Uterus (tissue), 2 donors: ENCODE measurements around the gene KRT73.

Experiments used
- POLR2A ChIP-seq, 2 donors: fragments of 450-650 bp; IDR thresholded peaks; one replicate each; pipeline ENCODE4 v1.6.1; 2016; ENCODE audit warnings: antibody characterized with exemption in 2 of 2, mild to moderate bottlenecking in 1 of 2, moderate library complexity in 1 of 2
- TF ChIP-seq, protein P1 (sequence below), 4 experiments: fragments of 200-600 bp in 2 of 4; fragments of 450-650 bp in 2 of 4; sonication (generic) in 2 of 4; IDR thresholded peaks; one replicate each; pipeline ENCODE4 v1.5.1; 2016 to 2019; ENCODE audit warnings: antibody characterized with exemption in 4 of 4, mild to moderate bottlenecking in 2 of 4, moderate library complexity in 1 of 4

DNA sequence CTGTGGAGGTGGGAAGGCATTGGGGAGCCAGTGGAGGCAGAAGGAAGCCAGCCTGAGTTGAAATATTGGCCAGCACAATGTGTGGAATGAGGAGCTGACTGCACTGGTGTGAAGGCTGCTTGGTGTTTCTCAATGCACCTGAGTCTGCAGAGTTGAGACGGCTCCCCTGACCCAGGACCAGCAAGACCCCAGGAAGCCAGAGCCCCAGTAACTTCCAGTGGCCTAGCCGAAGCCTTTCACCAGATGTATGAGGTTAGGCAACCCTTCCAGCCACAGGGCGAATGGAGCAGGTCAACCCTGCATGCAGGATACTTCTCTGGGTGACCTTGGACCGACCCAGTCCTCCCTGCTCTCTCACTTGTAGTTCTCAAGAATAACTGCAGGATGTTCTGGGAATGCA is 12.9 kb upstream of the KRT73 start:
- TF ChIP-seq POLR2A (IDR thresholded peaks at IDR 0.05): no peak
- TF ChIP-seq, protein P1, sequence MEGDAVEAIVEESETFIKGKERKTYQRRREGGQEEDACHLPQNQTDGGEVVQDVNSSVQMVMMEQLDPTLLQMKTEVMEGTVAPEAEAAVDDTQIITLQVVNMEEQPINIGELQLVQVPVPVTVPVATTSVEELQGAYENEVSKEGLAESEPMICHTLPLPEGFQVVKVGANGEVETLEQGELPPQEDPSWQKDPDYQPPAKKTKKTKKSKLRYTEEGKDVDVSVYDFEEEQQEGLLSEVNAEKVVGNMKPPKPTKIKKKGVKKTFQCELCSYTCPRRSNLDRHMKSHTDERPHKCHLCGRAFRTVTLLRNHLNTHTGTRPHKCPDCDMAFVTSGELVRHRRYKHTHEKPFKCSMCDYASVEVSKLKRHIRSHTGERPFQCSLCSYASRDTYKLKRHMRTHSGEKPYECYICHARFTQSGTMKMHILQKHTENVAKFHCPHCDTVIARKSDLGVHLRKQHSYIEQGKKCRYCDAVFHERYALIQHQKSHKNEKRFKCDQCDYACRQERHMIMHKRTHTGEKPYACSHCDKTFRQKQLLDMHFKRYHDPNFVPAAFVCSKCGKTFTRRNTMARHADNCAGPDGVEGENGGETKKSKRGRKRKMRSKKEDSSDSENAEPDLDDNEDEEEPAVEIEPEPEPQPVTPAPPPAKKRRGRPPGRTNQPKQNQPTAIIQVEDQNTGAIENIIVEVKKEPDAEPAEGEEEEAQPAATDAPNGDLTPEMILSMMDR (IDR thresholded peaks at IDR 0.05): no peak
